GM19328 (cell line): Measurements from ENCODE around the gene MAGI1.

Experiments used
- ATAC-seq: cut with Tn5 transposase; IDR thresholded peaks from one replicate; pipeline ENCODE4 v1.9.1; 2021; ENCODE audit warnings: mild to moderate bottlenecking, moderate library complexity; ENCODE audit not compliant: unreplicated experiment

MAGI1 gene

DNA sequence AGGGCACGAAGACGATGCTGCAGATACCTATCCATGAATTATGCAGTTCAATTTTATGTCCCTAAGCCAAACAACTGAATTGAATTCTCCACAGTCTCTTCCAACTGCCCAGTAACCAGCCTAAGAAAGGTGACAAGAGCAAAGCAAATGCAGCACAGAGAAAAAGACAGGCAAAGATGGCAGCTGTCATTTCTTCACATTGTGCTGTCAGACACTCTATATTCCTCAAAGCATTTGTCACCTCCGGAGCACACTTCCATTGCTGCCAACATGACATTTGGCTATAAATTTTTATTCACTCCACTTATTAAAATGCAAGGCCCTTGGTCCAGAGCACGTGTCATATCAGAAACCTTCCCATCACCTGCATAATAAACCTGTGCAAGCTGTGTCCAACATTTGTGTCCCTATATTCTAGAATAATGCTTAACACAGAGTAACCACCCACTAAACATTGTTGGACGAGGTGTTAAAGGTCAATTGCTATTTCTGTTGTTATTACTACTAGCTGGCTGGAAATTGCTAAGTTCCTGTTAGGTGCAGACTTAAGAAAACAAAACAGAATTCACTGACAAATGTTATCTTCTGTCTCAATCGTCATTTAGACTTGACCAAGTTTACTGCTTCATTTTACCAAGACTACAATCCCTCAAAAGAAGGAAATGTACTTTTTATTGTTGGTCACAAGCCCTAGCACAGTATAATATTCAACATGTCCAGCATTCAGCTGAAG is 89.7 kb downstream of the MAGI1 start:
- ATAC-seq, result no peak

DNA sequence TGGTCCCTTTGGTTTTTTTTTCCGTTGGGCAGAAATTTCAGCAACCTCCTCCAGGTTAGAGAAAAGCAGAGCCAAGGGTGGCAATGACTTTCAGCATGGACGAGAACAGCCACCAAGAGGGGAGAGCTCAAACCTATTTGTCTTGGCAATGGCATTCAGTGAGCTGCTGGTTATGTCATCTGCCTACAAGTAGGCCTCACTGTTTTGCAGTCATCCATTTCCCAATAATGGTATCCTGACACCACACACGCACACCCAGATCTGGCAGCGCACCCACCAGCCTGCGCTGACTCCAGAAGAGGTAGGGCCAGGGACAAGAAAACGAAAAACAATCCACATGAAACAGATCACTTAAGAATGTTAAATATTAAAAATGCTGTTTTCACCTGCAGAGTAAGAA is 92.3 kb downstream of the MAGI1 start:
- no peak for ATAC-seq

DNA sequence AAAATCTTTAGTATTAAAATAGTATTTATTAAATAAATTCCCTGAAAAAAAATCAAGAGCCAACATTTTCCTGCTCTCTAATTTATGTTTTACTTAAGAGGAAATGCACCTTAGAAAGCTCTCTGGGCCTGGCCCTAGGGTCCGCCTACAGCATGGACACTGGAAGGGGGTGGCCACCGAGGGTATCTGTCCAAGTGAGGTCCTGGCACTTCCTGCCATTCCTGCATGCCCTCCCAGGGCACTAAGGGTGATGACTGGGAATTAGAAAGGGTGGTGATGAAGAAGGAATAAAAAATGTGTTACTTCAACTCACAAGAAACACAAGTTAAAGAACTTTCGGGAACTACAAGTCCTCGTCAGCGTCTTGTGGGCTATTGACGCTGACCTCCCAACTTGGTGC is 92.8 kb downstream of the MAGI1 start:
- no peak for ATAC-seq

DNA sequence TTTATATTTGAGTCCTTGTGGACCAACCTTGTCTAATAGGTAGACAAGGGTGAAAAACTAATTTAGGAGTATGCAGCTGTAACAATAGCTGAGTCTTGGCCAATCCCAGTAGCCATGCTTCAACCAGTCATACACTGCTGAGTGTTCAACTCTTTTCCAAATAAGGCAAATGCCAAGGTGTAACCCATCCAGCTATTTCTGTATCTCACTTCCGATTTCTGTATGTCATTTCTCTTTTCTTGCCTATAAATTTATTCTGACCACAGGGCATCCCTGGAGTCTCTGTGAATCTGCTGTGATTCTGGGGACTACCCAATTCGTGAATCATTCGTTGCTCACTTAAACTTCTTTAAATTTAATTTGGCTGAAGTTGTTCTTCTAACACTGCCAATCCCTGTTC is 93.2 kb downstream of the MAGI1 start:
- no peak for ATAC-seq

DNA sequence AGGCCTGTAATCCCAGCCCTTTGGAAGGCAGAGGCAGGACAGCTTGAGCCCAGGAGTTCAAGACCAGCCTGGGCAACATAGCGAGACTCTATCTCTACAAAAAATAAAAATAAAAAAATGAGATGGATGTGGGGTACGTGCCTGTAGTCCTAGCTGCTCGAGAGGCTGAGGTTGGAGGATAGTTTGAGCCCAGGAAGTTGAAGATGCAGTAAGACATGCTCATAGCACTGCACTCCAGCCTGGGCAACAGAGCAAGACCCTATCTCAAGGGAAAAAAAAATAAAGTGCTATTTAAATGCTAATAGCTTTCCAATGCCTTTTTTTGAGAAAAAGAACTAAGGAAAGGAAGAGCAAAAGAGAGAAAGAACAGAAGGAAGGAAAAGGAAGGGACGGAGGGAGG is 94.5 kb downstream of the MAGI1 start:
- no peak for ATAC-seq

DNA sequence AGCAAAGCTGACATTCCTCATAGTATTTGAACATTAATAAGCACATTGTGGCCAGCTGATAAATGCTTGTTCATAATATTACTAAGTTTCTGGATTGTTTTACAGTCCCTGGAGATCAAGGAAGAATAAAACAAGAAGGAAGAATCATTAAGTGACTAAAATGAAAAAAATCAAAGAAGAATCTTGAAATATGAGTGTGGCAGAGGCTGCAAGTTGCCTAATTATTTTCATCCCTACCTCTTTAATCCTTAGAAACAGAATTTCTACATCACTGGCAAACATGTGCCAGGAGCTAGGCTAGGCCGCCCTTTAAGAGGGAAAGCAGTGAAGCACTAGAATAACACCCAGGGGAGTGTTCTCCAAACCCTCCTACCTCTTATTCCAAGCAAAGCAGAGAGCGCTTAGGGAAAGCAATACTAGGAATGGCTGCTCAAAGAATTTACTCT is 98.9 kb downstream of the MAGI1 start:
- no peak for ATAC-seq

DNA sequence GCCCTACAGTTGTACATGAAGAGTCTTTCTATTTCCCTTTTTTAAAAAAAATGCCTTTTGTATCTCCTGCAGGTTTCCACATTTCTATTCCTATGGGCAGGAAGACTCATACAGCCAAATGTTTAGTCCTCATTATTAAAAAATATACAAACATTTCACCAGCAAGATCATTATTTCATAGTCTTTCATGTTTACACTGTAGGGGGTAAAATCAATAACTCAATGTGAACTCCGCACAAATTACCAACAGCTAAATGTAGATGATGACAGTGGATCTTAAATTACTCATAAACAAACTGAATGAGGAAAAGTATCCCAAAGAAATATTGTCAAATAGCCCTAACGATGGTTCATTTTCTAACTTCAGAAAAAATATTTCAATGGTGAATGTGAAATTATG is 99.5 kb downstream of the MAGI1 start:
- no peak for ATAC-seq

DNA sequence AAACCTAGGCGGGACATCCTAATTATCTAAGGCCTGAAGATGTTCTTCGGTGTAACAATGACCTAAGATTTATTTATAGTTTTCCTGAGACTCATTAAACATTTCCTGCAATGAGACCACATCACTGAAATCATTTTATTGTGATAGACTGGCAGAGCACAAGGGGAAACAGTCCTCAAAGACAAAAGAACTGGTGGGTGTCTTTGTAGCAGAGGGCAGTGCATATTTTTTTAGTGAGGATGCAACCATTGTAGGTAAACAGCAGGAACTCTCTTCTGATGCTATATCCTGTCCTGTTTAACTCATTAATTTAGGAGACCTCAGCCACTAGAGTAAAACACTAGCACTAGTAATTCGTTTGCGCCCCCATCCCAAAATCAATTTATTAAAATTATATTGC is 100.0 kb downstream of the MAGI1 start:
- no peak for ATAC-seq

DNA sequence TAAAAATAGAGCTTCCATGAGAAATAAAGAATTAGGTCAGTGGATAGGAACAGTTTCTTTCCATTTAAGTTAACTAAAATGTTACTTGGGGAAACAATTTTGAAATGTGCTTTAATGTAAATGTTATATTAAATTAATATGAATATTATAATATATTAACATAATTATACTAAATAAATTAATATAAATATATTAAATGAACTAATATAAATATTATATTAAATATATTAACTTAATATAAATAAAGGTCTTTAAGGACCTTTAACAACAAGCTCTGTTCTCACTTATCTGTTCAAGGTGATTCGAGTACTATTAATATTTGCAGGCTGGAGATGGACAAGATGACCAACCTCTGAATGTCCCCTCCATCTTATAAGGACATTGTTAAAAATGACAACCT is 100.6 kb downstream of the MAGI1 start:
- no peak for ATAC-seq

DNA sequence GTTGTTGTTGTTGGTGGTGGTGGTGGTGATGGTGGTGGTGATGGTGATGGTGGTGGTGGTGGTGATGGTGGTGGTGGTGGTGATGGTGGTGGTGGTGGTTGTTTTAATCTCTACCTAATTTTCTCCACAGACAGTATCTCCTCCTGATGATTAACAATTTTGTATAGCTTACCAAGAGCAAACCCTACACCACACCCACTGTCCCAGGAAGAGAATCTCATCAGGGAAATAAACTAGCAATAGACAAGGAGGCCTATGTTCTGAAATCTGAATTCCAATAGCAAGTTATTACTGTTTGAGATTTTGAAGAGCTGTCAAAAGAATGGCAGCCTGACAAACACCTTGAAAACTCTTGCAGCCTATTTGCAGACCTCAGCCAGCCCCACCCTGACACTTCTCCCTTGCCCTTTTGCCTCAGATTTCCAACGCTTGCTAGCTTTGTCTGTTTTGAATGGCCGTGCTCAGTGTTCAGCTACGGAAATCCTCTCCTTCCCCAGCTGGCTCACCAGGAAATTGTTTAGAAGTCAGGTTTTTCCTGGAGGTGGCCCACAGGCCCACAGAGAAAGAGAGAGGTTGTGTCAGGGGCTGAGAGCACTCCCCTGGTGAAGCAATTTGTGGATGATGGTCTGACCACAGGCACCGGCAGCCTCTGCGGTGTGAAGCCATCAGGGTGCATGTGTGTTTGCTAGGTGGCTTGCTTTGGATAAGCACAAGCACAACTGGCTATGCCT is 101.6 kb downstream of the MAGI1 start:
- no peak for ATAC-seq

DNA sequence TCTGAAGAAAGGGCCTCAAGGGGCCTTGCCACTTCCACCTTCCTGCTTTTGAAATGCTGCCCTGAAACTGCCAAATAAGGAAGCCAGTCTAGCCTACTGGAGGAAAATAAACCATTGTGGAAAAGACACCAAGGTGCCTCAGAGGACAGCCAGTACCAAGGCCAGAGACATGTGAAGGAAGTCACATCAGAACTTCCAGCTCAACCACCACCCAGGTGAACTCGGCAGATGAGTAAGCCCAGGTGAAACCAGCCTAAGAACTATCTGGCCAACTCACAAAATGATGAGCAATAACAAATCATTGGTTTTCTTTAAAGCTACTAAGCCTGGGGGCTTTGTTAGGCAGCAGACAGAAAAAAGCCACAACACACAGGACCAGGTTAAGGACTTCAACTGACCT is 103.0 kb downstream of the MAGI1 start:
- no peak for ATAC-seq

DNA sequence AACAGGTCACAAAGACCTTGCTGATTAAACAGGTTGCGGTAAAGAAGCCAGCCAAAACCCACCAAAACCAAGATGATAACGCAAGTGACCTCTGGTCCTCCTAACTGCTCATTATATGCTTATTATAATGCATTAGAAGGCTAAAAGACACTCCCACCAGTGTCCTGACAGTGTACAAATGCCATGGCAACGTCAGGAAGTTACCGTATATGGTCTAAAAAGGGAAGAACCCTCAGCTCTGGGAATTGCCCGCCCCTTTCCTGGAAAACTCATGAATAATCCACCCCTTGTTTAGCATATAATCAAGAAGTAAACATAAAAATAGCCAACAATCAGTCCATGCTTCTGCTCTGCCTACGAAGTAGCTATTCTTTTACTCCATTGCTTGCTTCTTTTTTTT is 108.1 kb downstream of the MAGI1 start:
- ATAC-seq, result no peak

DNA sequence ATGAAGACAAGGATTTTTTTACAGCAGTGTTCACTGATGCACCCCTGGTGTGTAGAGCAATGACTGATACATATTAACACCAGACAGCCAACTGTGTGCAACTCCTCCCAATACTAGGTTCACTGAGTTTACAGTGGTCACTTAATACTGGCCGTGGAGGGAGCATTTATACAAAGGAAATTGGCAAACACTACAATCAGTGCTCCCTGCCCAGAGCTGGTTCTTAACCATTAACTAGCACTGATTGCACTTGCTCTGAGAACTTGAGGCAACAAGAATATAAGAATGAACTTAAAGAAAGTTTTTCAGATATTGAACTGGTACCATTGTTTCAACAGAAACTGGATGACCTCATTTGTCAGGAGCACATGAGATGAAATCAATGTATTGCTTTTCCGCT is 110.6 kb downstream of the MAGI1 start:
- ATAC-seq, result no peak

DNA sequence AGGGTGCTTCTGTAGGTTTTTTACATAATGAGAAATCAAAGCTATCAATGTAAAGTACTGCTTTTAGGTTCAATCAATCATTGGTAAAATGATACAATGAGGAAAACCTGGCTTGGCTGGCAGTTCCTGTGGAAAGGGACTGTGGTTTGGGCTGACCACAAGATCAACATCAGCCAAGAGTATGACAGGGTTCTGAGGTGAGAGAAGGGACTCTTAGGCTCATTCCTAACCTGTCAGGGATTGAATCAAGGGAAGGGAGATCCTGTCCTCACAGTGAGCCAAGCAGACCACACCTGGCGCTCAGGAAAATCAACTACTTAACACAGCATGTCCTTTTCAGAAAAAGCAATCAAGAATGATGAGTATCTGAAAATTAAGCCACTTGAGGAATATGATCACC is 111.1 kb downstream of the MAGI1 start:
- ATAC-seq, result no peak

DNA sequence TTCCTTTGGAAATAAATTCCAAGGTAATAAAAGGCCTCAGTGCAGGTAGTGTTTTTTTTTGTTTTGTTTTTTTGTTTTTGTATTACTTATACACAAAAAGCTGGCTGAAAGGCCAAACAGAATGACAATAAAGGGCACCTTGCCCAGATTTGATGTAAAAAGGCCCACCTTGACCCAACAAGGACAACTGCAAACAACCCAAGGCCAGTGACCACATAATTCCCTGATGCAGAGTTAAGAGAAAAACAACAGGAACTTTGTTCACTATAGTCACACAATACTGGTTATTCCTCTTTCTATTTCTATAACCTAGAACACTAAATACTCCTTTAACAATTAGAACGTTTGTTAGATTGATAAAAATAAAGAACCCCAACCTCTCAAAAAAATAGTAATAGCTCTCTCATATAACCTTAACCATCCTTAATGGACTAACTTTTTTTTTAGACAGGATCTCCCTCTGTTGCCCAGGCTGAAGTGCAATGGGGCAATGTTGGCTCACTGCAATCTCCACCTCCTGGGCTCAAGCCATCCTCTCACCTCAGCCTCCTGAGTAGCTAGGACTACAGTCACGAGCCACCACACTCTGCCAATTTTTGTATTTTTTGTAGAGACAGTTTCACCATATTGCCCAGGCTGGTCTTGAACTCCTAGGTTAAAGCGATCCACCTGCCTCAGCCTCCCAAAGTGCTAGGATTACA is 113.3 kb downstream of the MAGI1 start:
- no peak for ATAC-seq

DNA sequence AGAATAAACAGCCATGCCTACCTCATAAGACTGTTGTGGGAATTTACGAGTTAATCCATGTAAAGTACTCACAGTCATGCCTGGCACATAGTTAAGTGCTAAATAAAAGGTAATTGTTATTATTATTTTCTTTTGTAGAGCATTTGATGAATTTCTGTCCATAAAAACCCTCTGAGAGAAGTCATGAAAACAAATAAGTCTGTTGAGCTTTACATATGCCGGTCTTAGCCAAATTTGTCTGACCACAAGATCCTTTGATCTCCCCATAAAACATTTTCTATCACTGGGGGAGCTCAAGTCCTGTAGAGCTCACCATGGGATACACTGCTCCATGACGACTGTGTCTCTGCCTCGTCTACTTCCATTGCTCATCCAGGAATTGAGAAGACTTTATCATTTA is 114.0 kb downstream of the MAGI1 start:
- ATAC-seq, result no peak

DNA sequence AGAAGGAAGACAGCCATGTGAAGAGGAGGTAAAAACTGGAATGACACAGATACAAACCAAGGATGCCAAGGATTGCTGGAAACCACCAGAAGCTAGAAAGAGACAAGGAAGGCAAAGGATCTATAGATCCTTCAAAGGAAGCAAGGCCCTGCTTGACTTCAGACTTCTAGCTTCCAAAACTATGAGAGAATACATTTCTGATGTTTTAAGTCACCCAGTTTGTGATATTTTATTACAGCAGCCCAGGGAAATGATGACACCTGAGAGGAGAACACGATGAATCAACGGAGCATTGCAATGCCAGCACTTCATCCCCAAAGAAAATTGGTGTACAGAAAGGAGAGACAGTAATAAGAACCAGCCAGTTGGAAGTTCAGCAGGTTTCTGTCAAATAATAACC is 116.3 kb downstream of the MAGI1 start:
- no peak for ATAC-seq

DNA sequence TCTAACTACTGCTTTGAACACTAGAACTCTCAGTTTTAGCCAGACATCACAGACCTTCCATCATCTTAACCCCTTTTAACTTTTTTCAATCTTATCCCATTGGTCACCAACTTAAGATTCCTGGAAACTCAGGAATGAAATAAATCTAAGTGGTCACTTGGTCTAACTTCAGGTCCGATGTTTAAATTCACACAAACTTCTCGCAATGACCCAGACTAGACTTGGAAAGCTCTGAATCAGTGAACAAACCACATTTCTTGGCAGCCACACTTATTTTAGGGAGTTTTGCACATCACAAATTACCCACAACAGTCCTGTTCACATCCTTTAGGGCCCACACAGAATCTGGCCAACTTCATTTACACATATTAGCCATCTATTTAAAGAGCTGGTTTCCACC is 118.9 kb downstream of the MAGI1 start:
- ATAC-seq, result no peak

DNA sequence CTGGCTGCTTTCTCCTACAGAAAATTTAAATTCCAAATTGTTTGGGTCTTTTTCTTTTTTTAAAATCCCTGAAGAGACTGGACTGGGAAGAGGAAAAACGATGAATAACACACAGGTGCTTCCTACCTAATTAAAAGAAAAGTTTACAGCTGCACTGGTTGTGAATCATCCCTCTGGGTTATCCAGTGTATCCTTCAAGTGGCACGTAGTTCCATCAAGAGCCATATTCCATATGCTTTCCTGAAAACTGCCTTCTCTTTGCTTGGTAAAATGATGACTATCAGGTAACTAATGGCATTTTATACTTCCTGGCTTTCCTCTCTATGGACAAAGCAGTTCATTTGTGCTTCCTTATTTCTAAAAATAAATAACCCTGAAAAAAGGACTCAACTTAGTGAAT is 123.2 kb downstream of the MAGI1 start:
- no peak for ATAC-seq

DNA sequence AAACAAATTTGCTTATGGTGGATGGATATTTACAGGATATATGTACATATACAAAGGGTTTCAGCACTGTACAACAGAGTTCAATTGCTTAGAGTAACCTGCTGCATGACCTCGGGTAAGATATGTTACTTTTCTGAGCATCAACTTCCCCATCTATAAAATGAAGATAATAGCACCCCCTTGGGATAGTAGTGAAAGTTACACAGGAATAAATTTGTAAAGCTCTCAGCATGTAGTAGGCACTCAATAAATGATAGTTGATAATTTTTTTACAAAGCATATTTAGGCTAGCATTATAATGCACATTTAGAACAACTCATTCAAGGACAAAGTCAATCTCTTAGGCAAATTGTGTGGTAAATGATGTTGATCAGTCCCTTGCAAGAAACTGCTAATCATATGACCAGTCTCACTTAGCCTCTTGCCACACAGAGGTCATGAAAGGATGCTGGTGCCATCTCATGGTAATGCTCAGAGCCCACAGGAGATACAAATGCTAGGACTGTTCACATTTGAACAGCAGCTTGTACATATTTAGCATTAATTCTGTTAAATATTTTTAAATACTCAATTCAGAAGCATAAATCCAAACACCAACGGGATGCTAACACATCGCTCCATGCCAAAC is 123.9 kb downstream of the MAGI1 start:
- ATAC-seq, result no peak

DNA sequence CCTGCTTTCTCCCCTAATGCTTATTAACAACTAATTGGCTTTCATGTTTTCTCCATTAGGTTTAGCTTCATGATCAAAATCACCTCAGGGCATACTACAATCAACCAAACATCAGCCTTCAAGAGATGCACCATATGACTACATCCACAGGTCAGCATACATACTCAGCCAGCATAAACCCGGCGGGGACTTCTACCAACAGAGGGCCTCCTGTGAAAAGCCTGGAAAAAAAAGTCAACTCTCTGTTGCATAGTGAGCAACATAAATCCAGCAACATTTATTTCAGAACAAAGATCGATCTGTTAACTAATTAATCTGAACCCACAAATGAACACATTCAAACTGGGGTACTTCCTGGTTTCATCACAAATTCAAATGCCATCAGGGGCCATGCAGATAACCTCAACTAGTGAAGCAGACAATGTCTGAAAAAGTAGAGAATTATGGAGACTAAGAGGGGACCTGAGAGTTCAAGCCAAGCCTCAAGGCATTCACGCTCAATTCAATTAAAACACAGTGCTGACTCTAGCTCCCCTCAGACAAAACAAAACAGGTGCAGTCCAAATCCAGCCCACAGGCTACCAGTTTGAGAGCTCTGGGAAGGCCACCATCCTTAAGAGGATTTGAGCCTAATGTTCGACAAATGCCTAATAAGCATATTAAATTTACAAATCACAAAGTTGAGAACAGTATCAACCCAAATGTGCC is 124.5 kb downstream of the MAGI1 start:
- no peak for ATAC-seq
